ENCODE measurements around the gene ZNF618.

The ZNF618 gene

GRCh38 chr9:113912816-113913215 lies 36.7 kb downstream of the ZNF618 start:
- DNase-seq, result no peak

GRCh38 chr9:113913426-113914195 lies 37.5 kb downstream of the ZNF618 start:
- DNase-seq, result no peak

- DNase-seq, result no peak
Measured at GRCh38 chr9:113914517-113914916, 38.4 kb downstream of the ZNF618 start.

- no peak for DNase-seq
Measured at GRCh38 chr9:113915817-113916434, 39.8 kb downstream of the ZNF618 start.

GRCh38 chr9:113916931-113917330 lies 40.8 kb downstream of the ZNF618 start:
- DNase-seq, result no peak

- no peak for DNase-seq
Measured at GRCh38 chr9:113918697-113919350, 42.7 kb downstream of the ZNF618 start.

- no peak for DNase-seq
Measured at GRCh38 chr9:113919382-113919781, 43.3 kb downstream of the ZNF618 start.

GRCh38 chr9:113919871-113920270 lies 43.8 kb downstream of the ZNF618 start:
- DNase-seq, result no peak

- no peak for DNase-seq
Measured at GRCh38 chr9:113920872-113921271, 44.8 kb downstream of the ZNF618 start.

- peak; percentile 59 to 75 (median 59) for DNase-seq
Measured at GRCh38 chr9:113921396-113921925, 45.4 kb downstream of the ZNF618 start.

- peak in 1 of 3 donors; percentile 23 for DNase-seq
Measured at GRCh38 chr9:113922160-113922559, 46.1 kb downstream of the ZNF618 start.

- DNase-seq, result no peak
Measured at GRCh38 chr9:113926211-113926610, 50.1 kb downstream of the ZNF618 start.

GRCh38 chr9:113927277-113927676 lies 51.2 kb downstream of the ZNF618 start:
- DNase-seq, result no peak

GRCh38 chr9:113928269-113928668 lies 52.2 kb downstream of the ZNF618 start:
- DNase-seq, result no peak

GRCh38 chr9:113929634-113930389 lies 53.7 kb downstream of the ZNF618 start:
- DNase-seq, result peak; percentile 68 to 88 (median 80)

- DNase-seq, result no peak
Measured at GRCh38 chr9:113930390-113930783, 54.3 kb downstream of the ZNF618 start.

- no peak for DNase-seq
Measured at GRCh38 chr9:113931140-113931539, 55.0 kb downstream of the ZNF618 start.

- no peak for DNase-seq
Measured at GRCh38 chr9:113931777-113932176, 55.7 kb downstream of the ZNF618 start.

GRCh38 chr9:113932906-113933584 lies 56.9 kb downstream of the ZNF618 start:
- peak; percentile 35 to 50 (median 47) for DNase-seq

GRCh38 chr9:113933671-113934070 lies 57.6 kb downstream of the ZNF618 start:
- DNase-seq, result no peak

- no peak for DNase-seq
Measured at GRCh38 chr9:113934167-113934828, 58.2 kb downstream of the ZNF618 start.
